ENCODE measurements around the gene RNF135.
"Not testable (repeated sequence)": the region's sequence is repeated elsewhere in the genome, so short reads cannot be mapped to it uniquely, and the experiment has no call there.

RNF135 gene

DNA sequence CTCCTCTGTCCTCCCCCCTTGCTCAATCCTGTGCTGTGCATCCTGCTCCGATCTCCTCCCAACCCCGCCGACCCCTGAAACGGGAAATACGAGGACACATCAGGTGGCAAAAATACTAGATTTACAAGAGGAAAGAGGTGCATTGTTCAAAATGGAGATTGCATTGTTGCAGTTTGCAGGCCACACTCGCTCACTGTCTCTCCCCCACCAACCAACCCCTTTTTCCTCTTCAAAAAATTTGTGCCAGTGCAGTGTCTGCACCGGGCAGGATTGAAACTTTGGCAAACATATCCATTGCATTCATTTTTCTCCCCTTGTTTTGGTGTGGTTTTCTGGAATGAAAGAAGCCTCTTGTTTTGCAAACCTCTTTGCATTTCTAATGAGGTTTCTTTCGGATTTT lies 61.0 kb downstream of the RNF135 start:
- no peaks in the 10 kb centered on the region for H4K20me1 ChIP-seq (ENCODE audit: insufficient read depth, low read length)
- no peaks in the 10 kb centered on the region for H3K36me3 ChIP-seq (replicated peaks; ENCODE audit: insufficient read depth, low read length)
- no peak overlapping the region for H3K4me2 ChIP-seq (ENCODE audit: low read depth, low read length)
- H3K9ac ChIP-seq (ENCODE audit: low read length) = no peak overlapping the region
- H2AFZ ChIP-seq (ENCODE audit: low read length) = no peak overlapping the region
- no peaks in the 10 kb centered on the region for H3K9me3 ChIP-seq (replicated peaks; ENCODE audit: insufficient read depth, low read length)
- H3K27me3 ChIP-seq (replicated peaks; ENCODE audit: insufficient read depth, low read length) = no peaks in the 10 kb centered on the region
- no peaks in the 10 kb centered on the region for H3F3A ChIP-seq (ENCODE audit: insufficient read depth, low read length)
- no peaks in the 10 kb centered on the region for H3K4me1 ChIP-seq (ENCODE audit: low read length)
- no peak for DNase-seq
- TF ChIP-seq EZH2phosphoT487 (IDR thresholded peaks at IDR 0.05; ENCODE audit: low read length) = no peak
- TF ChIP-seq EZH2 (optimal IDR thresholded peaks at IDR 0.05; ENCODE audit: low read depth, low read length) = no peak
- no peak for TF ChIP-seq CTCF (IDR thresholded peaks at IDR 0.05; ENCODE audit: low read length)
- no peaks in the 10 kb centered on the region for H3K79me2 ChIP-seq (ENCODE audit: low read length)
- H3K9me2 ChIP-seq (replicated peaks; ENCODE audit: insufficient read depth, low read length) = no peaks in the 10 kb centered on the region
- H3K27ac ChIP-seq (ENCODE audit: low read length) = no peak overlapping the region
- no peak overlapping the region for H3K4me3 ChIP-seq (ENCODE audit: low read length)

GRCh38 chr17:31035611-31036010 lies 64.8 kb downstream of the RNF135 start:
- H3K9ac ChIP-seq (ENCODE audit: low read length); DNase-seq; H4K20me1 ChIP-seq (ENCODE audit: insufficient read depth, low read length); H3K4me1 ChIP-seq (ENCODE audit: low read length); H3K4me3 ChIP-seq (ENCODE audit: low read length); H3K79me2 ChIP-seq (ENCODE audit: low read length); H3K4me2 ChIP-seq (ENCODE audit: low read depth, low read length); H3K36me3 ChIP-seq (replicated peaks; ENCODE audit: insufficient read depth, low read length); H3F3A ChIP-seq (ENCODE audit: insufficient read depth, low read length); H3K9me2 ChIP-seq (replicated peaks; ENCODE audit: insufficient read depth, low read length); H2AFZ ChIP-seq (ENCODE audit: low read length); H3K9me3 ChIP-seq (replicated peaks; ENCODE audit: insufficient read depth, low read length); H3K27me3 ChIP-seq (replicated peaks; ENCODE audit: insufficient read depth, low read length); H3K27ac ChIP-seq (ENCODE audit: low read length): not testable (repeated sequence)

GRCh38 chr17:31040837-31041236 lies 70.0 kb downstream of the RNF135 start:
- not testable (repeated sequence) for H3K4me3 ChIP-seq (ENCODE audit: low read length); H3K9me2 ChIP-seq (replicated peaks; ENCODE audit: insufficient read depth, low read length); H3K27ac ChIP-seq (ENCODE audit: low read length); H3K79me2 ChIP-seq (ENCODE audit: low read length); DNase-seq; H3K4me2 ChIP-seq (ENCODE audit: low read depth, low read length); H3K36me3 ChIP-seq (replicated peaks; ENCODE audit: insufficient read depth, low read length); H3F3A ChIP-seq (ENCODE audit: insufficient read depth, low read length); H3K27me3 ChIP-seq (replicated peaks; ENCODE audit: insufficient read depth, low read length); H3K4me1 ChIP-seq (ENCODE audit: low read length); H2AFZ ChIP-seq (ENCODE audit: low read length); H4K20me1 ChIP-seq (ENCODE audit: insufficient read depth, low read length); H3K9ac ChIP-seq (ENCODE audit: low read length); H3K9me3 ChIP-seq (replicated peaks; ENCODE audit: insufficient read depth, low read length)

DNA sequence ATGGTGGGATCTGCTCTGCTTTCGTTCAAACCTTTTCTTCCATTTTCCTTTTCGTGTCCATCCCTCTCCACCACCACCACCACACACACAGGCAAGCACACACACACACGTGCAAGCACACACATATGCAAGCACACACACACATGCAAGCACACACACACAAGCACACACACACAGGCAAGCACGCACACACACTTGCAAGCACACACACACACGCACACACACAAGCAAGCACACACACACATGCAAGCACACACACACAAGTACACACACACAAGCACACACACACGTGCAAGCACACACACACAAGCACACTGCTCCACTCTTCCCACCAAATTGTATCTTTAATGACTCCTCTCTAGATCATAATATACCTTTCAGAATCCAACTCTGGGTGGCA lies 71.5 kb downstream of the RNF135 start:
- not testable (repeated sequence) for H3K4me1 ChIP-seq (ENCODE audit: low read length); H3K79me2 ChIP-seq (ENCODE audit: low read length); H3K9me3 ChIP-seq (replicated peaks; ENCODE audit: insufficient read depth, low read length); H3K27ac ChIP-seq (ENCODE audit: low read length); H3K9me2 ChIP-seq (replicated peaks; ENCODE audit: insufficient read depth, low read length); H3K27me3 ChIP-seq (replicated peaks; ENCODE audit: insufficient read depth, low read length); H3K4me3 ChIP-seq (ENCODE audit: low read length); H3K4me2 ChIP-seq (ENCODE audit: low read depth, low read length); DNase-seq; H2AFZ ChIP-seq (ENCODE audit: low read length); H3K9ac ChIP-seq (ENCODE audit: low read length); H3F3A ChIP-seq (ENCODE audit: insufficient read depth, low read length); H3K36me3 ChIP-seq (replicated peaks; ENCODE audit: insufficient read depth, low read length); H4K20me1 ChIP-seq (ENCODE audit: insufficient read depth, low read length)

DNA sequence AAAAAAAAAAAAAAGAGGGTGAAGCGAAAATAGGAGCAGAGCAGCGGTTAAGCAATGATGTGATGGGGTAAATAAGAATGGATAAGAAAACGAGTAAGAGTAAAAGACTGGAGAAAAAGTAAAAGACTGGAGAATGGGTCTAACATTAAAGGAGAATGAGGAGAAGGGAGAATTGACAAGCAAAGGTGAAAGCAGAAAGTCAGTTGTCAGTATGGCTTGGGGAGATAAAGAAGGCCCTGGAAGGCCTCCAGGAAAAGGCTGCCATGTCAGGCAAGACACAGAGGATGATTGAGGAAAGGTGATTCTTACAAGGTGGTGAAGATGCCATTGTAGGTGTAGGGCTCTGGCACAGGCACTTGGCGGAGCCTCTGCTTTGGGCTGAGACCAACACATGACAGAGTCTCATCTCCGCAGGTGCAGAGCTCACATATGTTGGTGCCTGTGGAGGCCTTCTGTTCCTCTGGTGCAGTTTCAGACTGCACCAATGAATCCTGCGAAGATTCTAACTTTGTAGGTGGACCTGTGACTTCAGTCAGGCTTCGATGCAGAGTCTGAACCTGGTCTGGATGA lies 76.1 kb downstream of the RNF135 start:
- not testable (repeated sequence) for H3K4me3 ChIP-seq (ENCODE audit: low read length); DNase-seq; H4K20me1 ChIP-seq (ENCODE audit: insufficient read depth, low read length); H3F3A ChIP-seq (ENCODE audit: insufficient read depth, low read length); H3K4me2 ChIP-seq (ENCODE audit: low read depth, low read length); H3K9ac ChIP-seq (ENCODE audit: low read length); H3K36me3 ChIP-seq (replicated peaks; ENCODE audit: insufficient read depth, low read length); H3K4me1 ChIP-seq (ENCODE audit: low read length); H2AFZ ChIP-seq (ENCODE audit: low read length); H3K9me3 ChIP-seq (replicated peaks; ENCODE audit: insufficient read depth, low read length); H3K27ac ChIP-seq (ENCODE audit: low read length); H3K9me2 ChIP-seq (replicated peaks; ENCODE audit: insufficient read depth, low read length); H3K79me2 ChIP-seq (ENCODE audit: low read length); H3K27me3 ChIP-seq (replicated peaks; ENCODE audit: insufficient read depth, low read length)
